ENCODE measurements around the gene LIX1L. TPM values are rescaled to one million over a fixed set of nuclear protein-coding genes. Genes with fewer than 3 reads are reported as not detected.

LIX1L gene
- total and polyA plus RNA-seq, 2 donors = 25.6 to 29.6 TPM

Other genes with a start within 250 kb of the LIX1L start
- 1.0 TPM for gene CD160, start 238.5 kb downstream of the LIX1L start, total RNA-seq
- gene CD160, start 238.5 kb downstream of the LIX1L start, polyA plus RNA-seq = 0.25 TPM
- gene RNF115, start 133.9 kb downstream of the LIX1L start, total RNA-seq = 32.4 TPM
- 9.1 TPM for gene RNF115, start 133.9 kb downstream of the LIX1L start, polyA plus RNA-seq
- gene POLR3C, start 133.8 kb downstream of the LIX1L start, total RNA-seq = 25.6 TPM
- gene POLR3C, start 133.8 kb downstream of the LIX1L start, polyA plus RNA-seq = 23.5 TPM
- 5.9 TPM for gene NUDT17, start 112.4 kb downstream of the LIX1L start, total RNA-seq
- 5.0 TPM for gene NUDT17, start 112.4 kb downstream of the LIX1L start, polyA plus RNA-seq
- 27.0 TPM for gene PIAS3, start 98.9 kb downstream of the LIX1L start, total RNA-seq
- gene PIAS3, start 98.9 kb downstream of the LIX1L start, polyA plus RNA-seq = 48.1 TPM
- 2.2 TPM for gene ANKRD35, start 72.2 kb downstream of the LIX1L start, total RNA-seq
- 13.2 TPM for gene ANKRD35, start 72.2 kb downstream of the LIX1L start, polyA plus RNA-seq
- gene ITGA10, start 48.0 kb downstream of the LIX1L start, total RNA-seq = 3.5 TPM
- 6.2 TPM for gene ITGA10, start 48.0 kb downstream of the LIX1L start, polyA plus RNA-seq
- 26.4 TPM for gene PEX11B, start 39.3 kb downstream of the LIX1L start, total RNA-seq
- 29.9 TPM for gene PEX11B, start 39.3 kb downstream of the LIX1L start, polyA plus RNA-seq
- 51.3 TPM for gene RBM8A, start 30.5 kb downstream of the LIX1L start, total RNA-seq
- gene RBM8A, start 30.5 kb downstream of the LIX1L start, polyA plus RNA-seq = 107 TPM
- gene ANKRD34A, start 6.6 kb upstream of the LIX1L start, total RNA-seq = 0.21 TPM
- gene ANKRD34A, start 6.6 kb upstream of the LIX1L start, polyA plus RNA-seq = 1.4 TPM
- 16.5 TPM for gene POLR3GL, start 6.7 kb upstream of the LIX1L start, total RNA-seq
- gene POLR3GL, start 6.7 kb upstream of the LIX1L start, polyA plus RNA-seq = 46.6 TPM
- 920 TPM for gene TXNIP, start 38.6 kb upstream of the LIX1L start, total RNA-seq
- gene TXNIP, start 38.6 kb upstream of the LIX1L start, polyA plus RNA-seq = 1,029 TPM
- gene HJV, start 63.7 kb upstream of the LIX1L start, total RNA-seq = 9.4 TPM
- 0.11 TPM for gene HJV, start 63.7 kb upstream of the LIX1L start, polyA plus RNA-seq
- 4.7 TPM for gene NBPF10, start 186.8 kb upstream of the LIX1L start, total RNA-seq
- 0.71 TPM for gene NBPF10, start 186.8 kb upstream of the LIX1L start, polyA plus RNA-seq